ENCODE measurements around the gene IKBIP.
A peak's percentile ranks its signal among the peaks of the same experiment; 100 is the strongest.

Gene IKBIP

GRCh38 chr12:98644712-98645571 lies at the start of gene IKBIP, which contains the start of gene APAF1:
Gene IKBIP (minus strand): TSS chr12:98644788. CDS start chr12:98644701, 87 bp downstream.
Gene APAF1 (plus strand): TSS chr12:98645290. CDS start chr12:98648360, 3,070 bp downstream.
- H3K27ac Mint-ChIP-seq: peak within 1 kb of the TSS; percentile 97
- H3K4me1 Mint-ChIP-seq: peaks cover 20% of the 10 kb centered on the region
- peaks cover 9% of the 10 kb centered on the region for H3K36me3 Mint-ChIP-seq
- peak; percentile 97 for ATAC-seq
- H3K9me3 Mint-ChIP-seq: no peaks in the 10 kb centered on the region
- H3K4me3 Mint-ChIP-seq: peak within 1 kb of the TSS; percentile 95
- H3K27me3 Mint-ChIP-seq: no peaks in the 10 kb centered on the region

- ATAC-seq: no peak
- Mint-ChIP-seq H3K27me3 (no peaks in the 10 kb centered on the region), H3K4me1 (peaks cover 12% of the 10 kb centered on the region), H3K36me3 (peaks cover 76% of the 10 kb centered on the region), H3K4me3 (no peak overlapping the region), H3K27ac (peak overlapping the region; percentile 14), H3K9me3 (no peaks in the 10 kb centered on the region)
Observed at GRCh38 chr12:98691351-98691750, 46.8 kb upstream of the IKBIP start.

- H3K4me1 Mint-ChIP-seq: peaks cover 6% of the 10 kb centered on the region
- no peak for ATAC-seq
- H3K9me3 Mint-ChIP-seq: no peaks in the 10 kb centered on the region
- H3K4me3 Mint-ChIP-seq: no peak overlapping the region
- peaks cover 60% of the 10 kb centered on the region for H3K36me3 Mint-ChIP-seq
- H3K27me3 Mint-ChIP-seq: no peaks in the 10 kb centered on the region
- no peak overlapping the region for H3K27ac Mint-ChIP-seq
Observed at GRCh38 chr12:98686603-98687002, 42.0 kb upstream of the IKBIP start.

- H3K9me3 Mint-ChIP-seq: no peaks in the 10 kb centered on the region
- no peak overlapping the region for H3K4me3 Mint-ChIP-seq
- no peaks in the 10 kb centered on the region for H3K27me3 Mint-ChIP-seq
- no peaks in the 10 kb centered on the region for H3K4me1 Mint-ChIP-seq
- H3K27ac Mint-ChIP-seq: no peak overlapping the region
- H3K36me3 Mint-ChIP-seq: peaks cover 46% of the 10 kb centered on the region
- ATAC-seq: no peak
Observed at GRCh38 chr12:98684199-98684598, 39.6 kb upstream of the IKBIP start.

GRCh38 chr12:98679611-98680005 lies 35.0 kb upstream of the IKBIP start:
- no peak overlapping the region for H3K27ac Mint-ChIP-seq
- H3K4me3 Mint-ChIP-seq: no peak overlapping the region
- H3K9me3 Mint-ChIP-seq: no peaks in the 10 kb centered on the region
- no peak for ATAC-seq
- H3K4me1 Mint-ChIP-seq: no peaks in the 10 kb centered on the region
- no peaks in the 10 kb centered on the region for H3K27me3 Mint-ChIP-seq
- H3K36me3 Mint-ChIP-seq: peaks cover 26% of the 10 kb centered on the region

GRCh38 chr12:98678946-98679610 lies 34.5 kb upstream of the IKBIP start:
- H3K36me3 Mint-ChIP-seq: peaks cover 25% of the 10 kb centered on the region
- H3K27me3 Mint-ChIP-seq: no peaks in the 10 kb centered on the region
- H3K27ac Mint-ChIP-seq: no peak overlapping the region
- H3K4me1 Mint-ChIP-seq: no peaks in the 10 kb centered on the region
- H3K4me3 Mint-ChIP-seq: no peak overlapping the region
- no peaks in the 10 kb centered on the region for H3K9me3 Mint-ChIP-seq
- no peak for ATAC-seq

GRCh38 chr12:98678236-98678945 lies 33.8 kb upstream of the IKBIP start:
- Mint-ChIP-seq H3K4me1 (no peaks in the 10 kb centered on the region), H3K36me3 (peaks cover 20% of the 10 kb centered on the region), H3K9me3 (no peaks in the 10 kb centered on the region), H3K4me3 (no peak overlapping the region), H3K27me3 (no peaks in the 10 kb centered on the region), H3K27ac (no peak overlapping the region)
- ATAC-seq: no peak

- H3K9me3 Mint-ChIP-seq: no peaks in the 10 kb centered on the region
- H3K27me3 Mint-ChIP-seq: no peaks in the 10 kb centered on the region
- no peaks in the 10 kb centered on the region for H3K4me1 Mint-ChIP-seq
- H3K27ac Mint-ChIP-seq: no peak overlapping the region
- no peak overlapping the region for H3K4me3 Mint-ChIP-seq
- H3K36me3 Mint-ChIP-seq: peaks cover 17% of the 10 kb centered on the region
- no peak for ATAC-seq
Observed at GRCh38 chr12:98674841-98675240, 30.3 kb upstream of the IKBIP start.

- Mint-ChIP-seq H3K27me3 (no peaks in the 10 kb centered on the region), H3K36me3 (peaks cover 50% of the 10 kb centered on the region), H3K4me3 (no peak overlapping the region), H3K4me1 (peaks cover 6% of the 10 kb centered on the region), H3K9me3 (no peaks in the 10 kb centered on the region), H3K27ac (no peak overlapping the region)
- no peak for ATAC-seq
Observed at GRCh38 chr12:98671459-98671858, 26.9 kb upstream of the IKBIP start.

- Mint-ChIP-seq H3K4me3 (no peak overlapping the region), H3K36me3 (peaks cover 58% of the 10 kb centered on the region), H3K9me3 (no peaks in the 10 kb centered on the region), H3K27me3 (no peaks in the 10 kb centered on the region), H3K27ac (no peak overlapping the region), H3K4me1 (peaks cover 6% of the 10 kb centered on the region)
- no peak for ATAC-seq
Observed at GRCh38 chr12:98669751-98670150, 25.2 kb upstream of the IKBIP start.

GRCh38 chr12:98660521-98660920 lies 15.9 kb upstream of the IKBIP start:
- peaks cover 9% of the 10 kb centered on the region for H3K4me1 Mint-ChIP-seq
- H3K9me3 Mint-ChIP-seq: no peaks in the 10 kb centered on the region
- ATAC-seq: no peak
- H3K27ac Mint-ChIP-seq: no peak overlapping the region
- H3K4me3 Mint-ChIP-seq: no peak overlapping the region
- H3K36me3 Mint-ChIP-seq: peaks cover 34% of the 10 kb centered on the region
- no peaks in the 10 kb centered on the region for H3K27me3 Mint-ChIP-seq

GRCh38 chr12:98656289-98657101 lies 11.9 kb upstream of the IKBIP start:
- no peak overlapping the region for H3K4me3 Mint-ChIP-seq
- H3K36me3 Mint-ChIP-seq: peaks cover 27% of the 10 kb centered on the region
- H3K27ac Mint-ChIP-seq: peak overlapping the region; percentile 10
- no peaks in the 10 kb centered on the region for H3K9me3 Mint-ChIP-seq
- peaks cover 9% of the 10 kb centered on the region for H3K4me1 Mint-ChIP-seq
- no peak for ATAC-seq
- H3K27me3 Mint-ChIP-seq: no peaks in the 10 kb centered on the region

GRCh38 chr12:98653866-98654493 lies 9.4 kb upstream of the IKBIP start:
- H3K4me3 Mint-ChIP-seq: no peak overlapping the region
- ATAC-seq: no peak
- H3K36me3 Mint-ChIP-seq: peaks cover 26% of the 10 kb centered on the region
- H3K4me1 Mint-ChIP-seq: peaks cover 14% of the 10 kb centered on the region
- no peaks in the 10 kb centered on the region for H3K9me3 Mint-ChIP-seq
- no peaks in the 10 kb centered on the region for H3K27me3 Mint-ChIP-seq
- H3K27ac Mint-ChIP-seq: no peak overlapping the region

- no peaks in the 10 kb centered on the region for H3K9me3 Mint-ChIP-seq
- peaks cover 17% of the 10 kb centered on the region for H3K4me1 Mint-ChIP-seq
- H3K36me3 Mint-ChIP-seq: peaks cover 16% of the 10 kb centered on the region
- H3K27ac Mint-ChIP-seq: no peak overlapping the region
- ATAC-seq: no peak
- no peak overlapping the region for H3K4me3 Mint-ChIP-seq
- no peaks in the 10 kb centered on the region for H3K27me3 Mint-ChIP-seq
Observed at GRCh38 chr12:98651328-98651727, 6.7 kb upstream of the IKBIP start.
